ENCODE measurements around the gene KPNA6. TPM values are rescaled to one million over a fixed set of nuclear protein-coding genes. Genes with fewer than 3 reads are reported as not detected.

Gene KPNA6
- total and polyA plus RNA-seq, 9 of the 15 experiments (the other 6 are each of a cell fraction or from before 2014, with no cell fraction given) = 20.1 to 54.6 (median 32.2) TPM

- no peak for TF ChIP-seq HMGXB4 (CRISPR knock-in tag; IDR thresholded peaks at IDR 0.05)
- peak; percentile 66; the same call in 1 of the 2 replicates for TF ChIP-seq ZNF780A (CRISPR knock-in tag; IDR thresholded peaks at IDR 0.05)
- TF ChIP-seq BRD4 (IDR thresholded peaks at IDR 0.05) = no peak
- no peak for TF ChIP-seq ZBTB2 (IDR thresholded peaks at IDR 0.05)
- no peak for TF ChIP-seq PPARD (CRISPR knock-in tag; IDR thresholded peaks at IDR 0.05)
- TF ChIP-seq SNAPC5 (CRISPR knock-in tag; IDR thresholded peaks at IDR 0.05) = no peak
- no peak for TF ChIP-seq ZNF354B (CRISPR knock-in tag; IDR thresholded peaks at IDR 0.05)
- no peak for TF ChIP-seq ZBTB49 (CRISPR knock-in tag; IDR thresholded peaks at IDR 0.05; ENCODE audit: borderline replicate concordance)
- no peak for TF ChIP-seq NCOA1 (IDR thresholded peaks at IDR 0.05; ENCODE audit: low read depth)
- no peak for TF ChIP-seq ZNF280A (IDR thresholded peaks at IDR 0.05; ENCODE audit: low read depth, partially characterized antibody)
- peak; percentile 39; the same call in 1 of the 2 replicates for TF ChIP-seq SUPT5H (IDR thresholded peaks at IDR 0.05)
- TF ChIP-seq ZNF217 (CRISPR knock-in tag; IDR thresholded peaks at IDR 0.05) = no peak
- no peak for TF ChIP-seq MNT (conservative IDR thresholded peaks at IDR 0.05)
- TF ChIP-seq ARID1B (IDR thresholded peaks at IDR 0.05) = no peak
- TF ChIP-seq ZNF778 (CRISPR knock-in tag; IDR thresholded peaks at IDR 0.05) = no peak
- TF ChIP-seq SMAD3 (CRISPR knock-in tag; conservative IDR thresholded peaks at IDR 0.05) = no peak
- TF ChIP-seq POLR2G (IDR thresholded peaks at IDR 0.05; ENCODE audit: low read depth, low read length) = no peak
- TF ChIP-seq ZNF445 (CRISPR knock-in tag; IDR thresholded peaks at IDR 0.05; ENCODE audit: low read depth) = no peak
- no peak for TF ChIP-seq HDGF (IDR thresholded peaks at IDR 0.05)
- TF ChIP-seq FOXP1 (CRISPR knock-in tag; IDR thresholded peaks at IDR 0.05) = no peak
- TF ChIP-seq STAG1 (CRISPR knock-in tag; IDR thresholded peaks at IDR 0.05; ENCODE audit: borderline replicate concordance) = peak; percentile 15; the same call in 1 of the 2 replicates
- no peak for TF ChIP-seq ZNF274 (IDR thresholded peaks at IDR 0.05; ENCODE audit: borderline replicate concordance, low read depth, low read length)
These were observed 44.6 kb upstream of the KPNA6 start (continued) for GRCh38 chr1:32063261-32063681.
